Uterus (tissue), 2 donors: ENCODE measurements around the gene PDIK1L.

Experiments
- POLR2A ChIP-seq, 2 donors: fragments of 450-650 bp; IDR thresholded peaks; one replicate each; pipeline ENCODE4 v1.6.1; 2016; ENCODE audit warnings: antibody characterized with exemption in 2 of 2, mild to moderate bottlenecking in 1 of 2, moderate library complexity in 1 of 2
- TF ChIP-seq, protein P1 (sequence below), 4 experiments: fragments of 200-600 bp in 2 of 4; fragments of 450-650 bp in 2 of 4; sonication (generic) in 2 of 4; IDR thresholded peaks; one replicate each; pipeline ENCODE4 v1.5.1; 2016 to 2019; ENCODE audit warnings: antibody characterized with exemption in 4 of 4, mild to moderate bottlenecking in 2 of 4, moderate library complexity in 1 of 4

DNA sequence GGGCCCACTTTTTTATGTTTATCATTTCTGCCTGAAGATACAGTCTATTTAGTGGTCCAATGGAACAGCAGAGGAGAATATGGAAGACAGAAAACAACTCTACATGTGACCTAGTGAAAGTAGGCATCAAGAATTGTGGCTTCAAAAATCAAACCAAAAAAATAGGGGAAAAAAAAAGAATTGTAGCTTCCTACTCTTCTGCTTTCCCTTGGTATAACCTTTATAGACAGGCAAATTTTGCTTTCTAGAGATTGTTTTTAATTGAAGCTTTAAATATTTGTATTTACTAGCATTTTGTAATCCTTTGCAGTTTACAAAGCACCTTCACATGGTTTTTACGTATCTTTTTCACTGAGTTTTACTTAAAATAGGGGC is 14.3 kb downstream of the PDIK1L start:
- TF ChIP-seq, protein P1, sequence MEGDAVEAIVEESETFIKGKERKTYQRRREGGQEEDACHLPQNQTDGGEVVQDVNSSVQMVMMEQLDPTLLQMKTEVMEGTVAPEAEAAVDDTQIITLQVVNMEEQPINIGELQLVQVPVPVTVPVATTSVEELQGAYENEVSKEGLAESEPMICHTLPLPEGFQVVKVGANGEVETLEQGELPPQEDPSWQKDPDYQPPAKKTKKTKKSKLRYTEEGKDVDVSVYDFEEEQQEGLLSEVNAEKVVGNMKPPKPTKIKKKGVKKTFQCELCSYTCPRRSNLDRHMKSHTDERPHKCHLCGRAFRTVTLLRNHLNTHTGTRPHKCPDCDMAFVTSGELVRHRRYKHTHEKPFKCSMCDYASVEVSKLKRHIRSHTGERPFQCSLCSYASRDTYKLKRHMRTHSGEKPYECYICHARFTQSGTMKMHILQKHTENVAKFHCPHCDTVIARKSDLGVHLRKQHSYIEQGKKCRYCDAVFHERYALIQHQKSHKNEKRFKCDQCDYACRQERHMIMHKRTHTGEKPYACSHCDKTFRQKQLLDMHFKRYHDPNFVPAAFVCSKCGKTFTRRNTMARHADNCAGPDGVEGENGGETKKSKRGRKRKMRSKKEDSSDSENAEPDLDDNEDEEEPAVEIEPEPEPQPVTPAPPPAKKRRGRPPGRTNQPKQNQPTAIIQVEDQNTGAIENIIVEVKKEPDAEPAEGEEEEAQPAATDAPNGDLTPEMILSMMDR (IDR thresholded peaks at IDR 0.05): no peak
- TF ChIP-seq POLR2A (IDR thresholded peaks at IDR 0.05): no peak
